ENCODE data around the gene PSMB5. TPM values are rescaled to one million over a fixed set of nuclear protein-coding genes. Genes with fewer than 3 reads are reported as not detected.

Gene PSMB5
- total and polyA plus RNA-seq, 9 of the 15 experiments (the other 6 are each of a cell fraction or from before 2014, with no cell fraction given), result 198 to 1,870 (median 269) TPM

DNA sequence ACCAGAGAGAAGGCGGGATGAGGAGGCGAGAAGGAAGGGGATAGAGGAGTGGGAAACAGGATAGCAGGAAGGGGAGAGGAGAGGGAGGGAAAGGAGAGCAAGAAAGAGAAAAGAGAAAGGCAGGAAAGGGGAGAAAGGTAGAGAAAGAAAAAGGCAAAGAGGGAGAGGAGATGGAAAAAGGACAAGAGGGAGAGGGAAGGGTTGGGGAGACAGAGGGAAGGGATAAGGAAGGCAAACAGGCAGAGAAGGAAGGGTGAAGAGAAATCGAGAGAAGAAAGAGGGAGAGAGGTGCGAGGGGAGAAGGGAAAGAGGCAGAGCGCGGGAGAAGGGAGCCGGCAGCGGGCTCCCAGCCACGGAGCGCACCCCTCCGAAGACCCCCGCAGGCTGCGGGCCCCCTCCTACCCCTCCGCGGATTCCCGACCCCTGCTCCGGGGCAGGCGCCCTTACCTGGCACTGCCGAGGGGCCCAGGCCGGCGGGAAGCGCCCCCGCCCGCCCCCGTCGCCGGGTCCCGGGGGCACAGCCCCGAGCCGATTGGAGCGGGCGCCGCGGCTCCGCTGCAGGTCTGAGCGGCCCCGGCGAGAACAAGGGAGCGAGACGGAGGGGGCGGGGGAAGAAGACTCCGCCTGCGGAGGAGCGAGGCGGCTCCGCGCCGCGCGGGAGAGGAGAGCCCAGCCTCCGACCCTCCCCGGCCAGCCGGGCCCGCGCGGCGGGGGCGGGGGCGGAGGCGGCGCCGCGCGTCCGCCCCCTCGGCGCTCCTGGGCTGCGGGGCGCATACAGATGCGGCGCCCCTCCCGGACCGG is 22.5 kb upstream of the PSMB5 start, which contains the start of gene CDH24 (continued):
- TF ChIP-seq SMC3 (conservative IDR thresholded peaks at IDR 0.05; ENCODE audit: insufficient read depth, low read depth, low read length) (no peak), SRSF1 (IDR thresholded peaks at IDR 0.05; ENCODE audit: low read depth, low read length) (no peak), CREBBP (IDR thresholded peaks at IDR 0.05; ENCODE audit: low read depth, low read length) (no peak), GATA2 (CRISPR knock-in tag; IDR thresholded peaks at IDR 0.05) (no peak), TAL1 (IDR thresholded peaks at IDR 0.05) (no peak), MXI1 (IDR thresholded peaks at IDR 0.05; ENCODE audit: low read depth, low read length) (no peak), ZNF583 (CRISPR knock-in tag; IDR thresholded peaks at IDR 0.05) (no peak), PCBP2 (IDR thresholded peaks at IDR 0.05; ENCODE audit: low read depth, low read length, poor library complexity, severe bottlenecking) (peak; percentile 23), MLLT1 (IDR thresholded peaks at IDR 0.05) (peak; percentile 84 to 85; a peak in 3 of 4 replicates), NCOA4 (IDR thresholded peaks at IDR 0.05; ENCODE audit: partially characterized antibody) (peak; percentile 24), CBX8 (IDR thresholded peaks at IDR 0.05; ENCODE audit: borderline replicate concordance, extremely low read depth, low read depth, low read length, poor library complexity, severe bottlenecking) (no peak), HMGN3 (IDR thresholded peaks at IDR 0.05; ENCODE audit: borderline replicate concordance, extremely low read depth, insufficient read length, low read depth, low read length) (peak; percentile 67), PHB (CRISPR knock-in tag; IDR thresholded peaks at IDR 0.05) (0 out of 2 replicates have a peak, but pooled peaks have one; percentile 67), TCF7L2 (IDR thresholded peaks at IDR 0.05; ENCODE audit: low read depth, low read length) (no peak), ZNF384 (IDR thresholded peaks at IDR 0.05; ENCODE audit: low read depth, low read length) (no peak), KDM5B (IDR thresholded peaks at IDR 0.05; ENCODE audit: insufficient replicate concordance, low read depth, low read length) (peak; percentile 74), DEAF1 (CRISPR knock-in tag; IDR thresholded peaks at IDR 0.05) (no peak)
- TF ChIP-seq, protein P1, sequence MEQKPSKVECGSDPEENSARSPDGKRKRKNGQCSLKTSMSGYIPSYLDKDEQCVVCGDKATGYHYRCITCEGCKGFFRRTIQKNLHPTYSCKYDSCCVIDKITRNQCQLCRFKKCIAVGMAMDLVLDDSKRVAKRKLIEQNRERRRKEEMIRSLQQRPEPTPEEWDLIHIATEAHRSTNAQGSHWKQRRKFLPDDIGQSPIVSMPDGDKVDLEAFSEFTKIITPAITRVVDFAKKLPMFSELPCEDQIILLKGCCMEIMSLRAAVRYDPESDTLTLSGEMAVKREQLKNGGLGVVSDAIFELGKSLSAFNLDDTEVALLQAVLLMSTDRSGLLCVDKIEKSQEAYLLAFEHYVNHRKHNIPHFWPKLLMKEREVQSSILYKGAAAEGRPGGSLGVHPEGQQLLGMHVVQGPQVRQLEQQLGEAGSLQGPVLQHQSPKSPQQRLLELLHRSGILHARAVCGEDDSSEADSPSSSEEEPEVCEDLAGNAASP (IDR thresholded peaks at IDR 0.05), result no peak
- TF ChIP-seq, protein P2, sequence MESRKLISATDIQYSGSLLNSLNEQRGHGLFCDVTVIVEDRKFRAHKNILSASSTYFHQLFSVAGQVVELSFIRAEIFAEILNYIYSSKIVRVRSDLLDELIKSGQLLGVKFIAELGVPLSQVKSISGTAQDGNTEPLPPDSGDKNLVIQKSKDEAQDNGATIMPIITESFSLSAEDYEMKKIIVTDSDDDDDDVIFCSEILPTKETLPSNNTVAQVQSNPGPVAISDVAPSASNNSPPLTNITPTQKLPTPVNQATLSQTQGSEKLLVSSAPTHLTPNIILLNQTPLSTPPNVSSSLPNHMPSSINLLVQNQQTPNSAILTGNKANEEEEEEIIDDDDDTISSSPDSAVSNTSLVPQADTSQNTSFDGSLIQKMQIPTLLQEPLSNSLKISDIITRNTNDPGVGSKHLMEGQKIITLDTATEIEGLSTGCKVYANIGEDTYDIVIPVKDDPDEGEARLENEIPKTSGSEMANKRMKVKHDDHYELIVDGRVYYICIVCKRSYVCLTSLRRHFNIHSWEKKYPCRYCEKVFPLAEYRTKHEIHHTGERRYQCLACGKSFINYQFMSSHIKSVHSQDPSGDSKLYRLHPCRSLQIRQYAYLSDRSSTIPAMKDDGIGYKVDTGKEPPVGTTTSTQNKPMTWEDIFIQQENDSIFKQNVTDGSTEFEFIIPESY (CRISPR knock-in tag; IDR thresholded peaks at IDR 0.05), result no peak
